ENCODE data around the gene GHDC.

DNA sequence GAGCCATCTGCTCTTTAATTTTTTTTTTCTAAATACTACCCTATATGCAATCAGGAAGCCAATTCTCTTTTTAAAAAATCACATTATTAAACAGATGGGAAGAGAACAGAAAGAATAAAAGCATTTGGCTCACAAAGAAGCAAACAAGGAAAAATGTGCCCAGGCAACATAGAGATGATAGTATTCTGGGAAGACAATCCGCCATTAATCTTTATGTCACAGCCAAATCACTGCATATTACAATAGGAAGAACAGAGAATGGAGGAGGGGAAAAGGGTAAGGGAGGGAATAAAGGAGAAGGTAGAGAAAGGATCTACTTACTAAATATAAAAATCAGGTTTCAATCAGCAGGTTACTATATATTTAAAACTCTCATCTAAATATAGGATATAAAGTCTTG lies 47.6 kb upstream of the GHDC start:
- TF ChIP-seq, protein P1, sequence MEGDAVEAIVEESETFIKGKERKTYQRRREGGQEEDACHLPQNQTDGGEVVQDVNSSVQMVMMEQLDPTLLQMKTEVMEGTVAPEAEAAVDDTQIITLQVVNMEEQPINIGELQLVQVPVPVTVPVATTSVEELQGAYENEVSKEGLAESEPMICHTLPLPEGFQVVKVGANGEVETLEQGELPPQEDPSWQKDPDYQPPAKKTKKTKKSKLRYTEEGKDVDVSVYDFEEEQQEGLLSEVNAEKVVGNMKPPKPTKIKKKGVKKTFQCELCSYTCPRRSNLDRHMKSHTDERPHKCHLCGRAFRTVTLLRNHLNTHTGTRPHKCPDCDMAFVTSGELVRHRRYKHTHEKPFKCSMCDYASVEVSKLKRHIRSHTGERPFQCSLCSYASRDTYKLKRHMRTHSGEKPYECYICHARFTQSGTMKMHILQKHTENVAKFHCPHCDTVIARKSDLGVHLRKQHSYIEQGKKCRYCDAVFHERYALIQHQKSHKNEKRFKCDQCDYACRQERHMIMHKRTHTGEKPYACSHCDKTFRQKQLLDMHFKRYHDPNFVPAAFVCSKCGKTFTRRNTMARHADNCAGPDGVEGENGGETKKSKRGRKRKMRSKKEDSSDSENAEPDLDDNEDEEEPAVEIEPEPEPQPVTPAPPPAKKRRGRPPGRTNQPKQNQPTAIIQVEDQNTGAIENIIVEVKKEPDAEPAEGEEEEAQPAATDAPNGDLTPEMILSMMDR (IDR thresholded peaks at IDR 0.05; ENCODE audit: low read length): no peak
- TF ChIP-seq EZH2 (IDR thresholded peaks at IDR 0.05; ENCODE audit: borderline replicate concordance, low read length): no peak

Measured in OCI-LY1 (cell line).